Measurements from ENCODE around the gene DEFB121. TPM values are rescaled to one million over a fixed set of nuclear protein-coding genes. Genes with fewer than 3 reads are reported as not detected.
"Not testable (repeated sequence)": the region's sequence is repeated elsewhere in the genome, so short reads cannot be mapped to it uniquely, and the experiment has no call there.

DEFB121 gene
- total and polyA plus RNA-seq, 4 donors = not detected

DNA sequence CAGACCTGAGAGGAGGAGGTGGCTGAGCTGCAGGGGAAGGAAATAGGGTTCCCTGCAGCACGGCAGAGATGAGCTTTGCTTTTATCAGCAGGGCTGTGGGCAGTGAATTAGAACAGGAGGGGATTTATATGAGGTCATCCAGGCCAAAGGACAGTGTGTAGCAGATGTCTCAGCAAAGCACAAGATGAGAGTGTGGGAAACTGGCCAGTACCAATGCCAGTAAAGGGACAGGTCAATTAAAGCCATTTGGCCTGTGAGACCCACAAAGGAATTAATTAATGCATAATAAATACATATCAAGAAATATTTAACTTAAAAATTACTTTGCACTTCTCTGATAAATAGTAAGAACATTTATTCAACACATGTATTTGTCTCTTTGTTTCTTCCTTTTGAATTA is 15.5 kb downstream of the DEFB121 start, which contains the start of gene DEFB119:
Gene DEFB119, minus strand, starts transcription at position 101 of the 400 bp plus-strand sequence. CDS start 107 bp downstream, outside the sequence.
- no peak for ATAC-seq (ENCODE audit: low FRiP score)

DNA sequence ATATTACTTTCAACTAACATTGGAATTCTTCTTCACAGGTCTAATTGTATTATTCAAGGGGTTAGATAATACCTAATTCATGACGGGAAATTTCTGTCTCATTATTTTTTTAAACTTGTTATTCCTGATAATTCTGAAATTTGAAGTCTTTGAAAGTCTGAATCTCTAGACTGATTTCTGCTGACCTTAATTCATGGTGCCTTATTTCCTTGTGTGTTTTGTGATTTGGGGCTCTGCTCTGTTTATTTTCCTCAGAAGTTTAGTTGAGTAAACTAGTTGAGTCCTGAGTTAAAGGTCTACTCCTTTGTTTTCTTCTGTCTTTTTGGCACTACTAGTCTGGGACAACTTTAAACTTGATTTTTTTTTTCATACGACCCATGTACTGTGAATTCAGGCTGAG is 31.7 kb downstream of the DEFB121 start:
- no peak for ATAC-seq (ENCODE audit: low FRiP score)
- no peaks in the 10 kb centered on the region for H3K27me3 ChIP-seq (ENCODE audit: control insufficient read depth in 1 of 2, insufficient read depth in 2 of 2, low read length in 1 of 2)
- H3K9me3 ChIP-seq (ENCODE audit: control insufficient read depth, low read length) = peaks cover 5% of the 10 kb centered on the region
- H3K4me1 ChIP-seq (ENCODE audit: control insufficient read depth in 1 of 2, insufficient read depth in 2 of 2, low read length in 2 of 2) = no peaks in the 10 kb centered on the region
- H3K4me3 ChIP-seq (ENCODE audit: low read length in 2 of 2) = no peak overlapping the region
- no peaks in the 10 kb centered on the region for H3K36me3 ChIP-seq (ENCODE audit: control insufficient read depth in 1 of 2, insufficient read depth in 2 of 2, low read length in 1 of 2)
- intact Hi-C loops (cut with DNase I) = no loop called here
- H3K27ac ChIP-seq (ENCODE audit: low read depth in 1 of 2, low read length in 2 of 2) = no peak overlapping the region
- no peak for DNase-seq
- WGBS, 2 donors = 66% methylated on average over 2 of the region's 2 CpGs

More for the DNA sequence above, 15.5 kb downstream of the DEFB121 start, which contains the start of gene DEFB119:
- no peak within 1 kb of the TSS for H3K27ac ChIP-seq (ENCODE audit: low read depth in 1 of 2, low read length in 2 of 2)
- no peak for DNase-seq
- intact Hi-C loops (cut with DNase I) = no loop called here
- no peak within 1 kb of the TSS for H3K4me3 ChIP-seq (ENCODE audit: low read length in 2 of 2)
- H3K9me3 ChIP-seq (ENCODE audit: control insufficient read depth, low read length) = no peaks in the 10 kb centered on the region
- H3K36me3 ChIP-seq (ENCODE audit: control insufficient read depth in 1 of 2, insufficient read depth in 2 of 2, low read length in 1 of 2) = no peaks in the 10 kb centered on the region
- H3K27me3 ChIP-seq (ENCODE audit: control insufficient read depth in 1 of 2, insufficient read depth in 2 of 2, low read length in 1 of 2) = no peaks in the 10 kb centered on the region
- 46% methylated on average over 1 of the region's 1 CpG for WGBS, 2 donors
- no peaks in the 10 kb centered on the region for H3K4me1 ChIP-seq (ENCODE audit: control insufficient read depth in 1 of 2, insufficient read depth in 2 of 2, low read length in 2 of 2)

DNA sequence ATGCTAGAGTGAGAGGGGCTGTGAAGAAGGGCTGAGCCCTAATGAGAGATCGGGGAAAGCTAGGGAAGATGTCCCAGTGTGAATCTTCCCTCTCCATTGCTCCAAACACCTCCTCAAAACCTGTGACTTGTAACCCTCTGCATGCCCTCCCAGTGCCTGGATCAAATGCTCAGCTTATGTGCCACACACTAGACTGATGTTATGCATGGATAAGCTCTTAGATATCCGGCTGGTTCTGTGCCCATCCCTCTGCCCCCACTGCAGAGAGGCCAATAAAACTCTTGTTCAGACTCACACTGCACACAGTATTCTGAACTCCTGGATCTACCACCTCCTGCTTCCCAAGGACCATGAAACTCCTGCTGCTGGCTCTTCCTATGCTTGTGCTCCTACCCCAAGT is 37.7 kb downstream of the DEFB121 start, which contains the start of gene DEFB118:
Gene DEFB118, plus strand, starts transcription at position 301 of the 400 bp plus-strand sequence. Its CDS starts 50 bp downstream, at position 351.
- ATAC-seq (ENCODE audit: low FRiP score) = no peak
- H3K4me3 ChIP-seq (ENCODE audit: low read length in 2 of 2) = no peak within 1 kb of the TSS
- 61 to 68% methylated on average over 2 of the region's 2 CpGs for WGBS, 2 donors
- no peaks in the 10 kb centered on the region for H3K4me1 ChIP-seq (ENCODE audit: control insufficient read depth in 1 of 2, insufficient read depth in 2 of 2, low read length in 2 of 2)
- no peaks in the 10 kb centered on the region for H3K9me3 ChIP-seq (ENCODE audit: control insufficient read depth, low read length)
- peaks cover 0 to 4% of the 10 kb centered on the region in 2 donors for H3K27me3 ChIP-seq (ENCODE audit: control insufficient read depth in 1 of 2, insufficient read depth in 2 of 2, low read length in 1 of 2)
- no peak for DNase-seq
- no peaks in the 10 kb centered on the region for H3K36me3 ChIP-seq (ENCODE audit: control insufficient read depth in 1 of 2, insufficient read depth in 2 of 2, low read length in 1 of 2)
- no peak within 1 kb of the TSS for H3K27ac ChIP-seq (ENCODE audit: low read depth in 1 of 2, low read length in 2 of 2)
- intact Hi-C loops (cut with DNase I) = no loop called here

- H3K4me3 ChIP-seq (ENCODE audit: low read length in 2 of 2); H3K9me3 ChIP-seq (ENCODE audit: control insufficient read depth, low read length); H3K27ac ChIP-seq (ENCODE audit: low read depth in 1 of 2, low read length in 2 of 2); H3K36me3 ChIP-seq (ENCODE audit: control insufficient read depth in 1 of 2, insufficient read depth in 2 of 2, low read length in 1 of 2); intact Hi-C loops (cut with DNase I); H3K27me3 ChIP-seq (ENCODE audit: control insufficient read depth in 1 of 2, insufficient read depth in 2 of 2, low read length in 1 of 2); DNase-seq; H3K4me1 ChIP-seq (ENCODE audit: control insufficient read depth in 1 of 2, insufficient read depth in 2 of 2, low read length in 2 of 2); ATAC-seq (ENCODE audit: low FRiP score): not testable (repeated sequence)
- 65 to 75% methylated on average over 5 of the region's 5 CpGs for WGBS, 2 donors
These were observed 41.7 kb downstream of the DEFB121 start for GRCh38 chr20:31364272-31364671.

- no peaks in the 10 kb centered on the region for H3K36me3 ChIP-seq (ENCODE audit: control insufficient read depth in 1 of 2, insufficient read depth in 2 of 2, low read length in 1 of 2)
- H3K27ac ChIP-seq (ENCODE audit: low read depth in 1 of 2, low read length in 2 of 2) = no peak overlapping the region
- no peak for DNase-seq
- intact Hi-C loops (cut with DNase I) = no loop called here
- no peaks in the 10 kb centered on the region for H3K9me3 ChIP-seq (ENCODE audit: control insufficient read depth, low read length)
- H3K4me1 ChIP-seq (ENCODE audit: control insufficient read depth in 1 of 2, insufficient read depth in 2 of 2, low read length in 2 of 2) = no peaks in the 10 kb centered on the region
- 63 to 66% methylated on average over 4 of the region's 4 CpGs for WGBS, 2 donors
- no peaks in the 10 kb centered on the region for H3K27me3 ChIP-seq (ENCODE audit: control insufficient read depth in 1 of 2, insufficient read depth in 2 of 2, low read length in 1 of 2)
- no peak for ATAC-seq (ENCODE audit: low FRiP score)
- no peak overlapping the region for H3K4me3 ChIP-seq (ENCODE audit: low read length in 2 of 2)
These were observed 42.7 kb downstream of the DEFB121 start for GRCh38 chr20:31363295-31363694.

- intact Hi-C loops (cut with DNase I) = no loop called here
- Histone ChIP-seq H3K36me3 (ENCODE audit: control insufficient read depth in 1 of 2, insufficient read depth in 2 of 2, low read length in 1 of 2) (no peaks in the 10 kb centered on the region), H3K9me3 (ENCODE audit: control insufficient read depth, low read length) (no peaks in the 10 kb centered on the region), H3K4me1 (ENCODE audit: control insufficient read depth in 1 of 2, insufficient read depth in 2 of 2, low read length in 2 of 2) (no peaks in the 10 kb centered on the region), H3K27ac (ENCODE audit: low read depth in 1 of 2, low read length in 2 of 2) (no peak overlapping the region), H3K4me3 (ENCODE audit: low read length in 2 of 2) (no peak overlapping the region), H3K27me3 (ENCODE audit: control insufficient read depth in 1 of 2, insufficient read depth in 2 of 2, low read length in 1 of 2) (no peaks in the 10 kb centered on the region)
- DNase-seq = no peak
- WGBS, 2 donors = 35 to 44% methylated on average over 1 of the region's 1 CpG
- no peak for ATAC-seq (ENCODE audit: low FRiP score)
These were observed 50.0 kb downstream of the DEFB121 start for GRCh38 chr20:31355981-31356380.

Other genes starting within 250 kb of the DEFB121 start
- not detected for gene DEFB115, start 148.6 kb downstream of the DEFB121 start, total RNA-seq
- gene DEFB115, start 148.6 kb downstream of the DEFB121 start, polyA plus RNA-seq = not detected
- gene DEFB116, start 97.6 kb downstream of the DEFB121 start, total RNA-seq = not detected
- gene DEFB116, start 97.6 kb downstream of the DEFB121 start, polyA plus RNA-seq = not detected
- not detected for gene DEFB118, start 37.6 kb downstream of the DEFB121 start, total RNA-seq
- not detected for gene DEFB118, start 37.6 kb downstream of the DEFB121 start, polyA plus RNA-seq
- gene DEFB119, start 15.6 kb downstream of the DEFB121 start, total RNA-seq = not detected
- not detected for gene DEFB119, start 15.6 kb downstream of the DEFB121 start, polyA plus RNA-seq
- not detected for gene DEFB123, start 34.4 kb upstream of the DEFB121 start, total RNA-seq
- gene DEFB123, start 34.4 kb upstream of the DEFB121 start, polyA plus RNA-seq = not detected
- gene DEFB124, start 68.9 kb upstream of the DEFB121 start, total RNA-seq = 1 to 10 TPM; 1.6 to 7.6 TPM
- not detected for gene DEFB124, start 68.9 kb upstream of the DEFB121 start, polyA plus RNA-seq
- gene REM1, start 69.1 kb upstream of the DEFB121 start, total RNA-seq = 10 to 100 TPM; 13.6 to 13.9 TPM
- gene REM1, start 69.1 kb upstream of the DEFB121 start, polyA plus RNA-seq = 10 to 100 TPM in 1 of 2 donors, 1 to 10 TPM in 1; 2.5 to 12.7 TPM
- 100 to 1,000 TPM; 136 to 139 TPM for gene HM13, start 108.2 kb upstream of the DEFB121 start, total RNA-seq
- gene HM13, start 108.2 kb upstream of the DEFB121 start, polyA plus RNA-seq = 100 to 1,000 TPM in 1 of 2 donors, 10 to 100 TPM in 1; 41.8 to 108 TPM
- gene ID1, start 199.1 kb upstream of the DEFB121 start, total RNA-seq = 100 to 1,000 TPM; 170 to 396 TPM
- gene ID1, start 199.1 kb upstream of the DEFB121 start, polyA plus RNA-seq = 100 to 1,000 TPM; 163 to 382 TPM
- 1 to 10 TPM; 5.2 to 9.5 TPM for gene COX4I2, start 231.7 kb upstream of the DEFB121 start, total RNA-seq
- 1 to 10 TPM in 1 of 2 donors, not detected in 1; 2.0 TPM for gene COX4I2, start 231.7 kb upstream of the DEFB121 start, polyA plus RNA-seq